ENCODE data around the gene RHOXF2B.
"Not testable (repeated sequence)": the region's sequence is repeated elsewhere in the genome, so short reads cannot be mapped to it uniquely, and the experiment has no call there.

Gene RHOXF2B

GRCh38 chrX:120077590-120077989 is at the start of gene RHOXF2B:
Gene RHOXF2B (minus strand): TSS chrX:120077690. CDS start chrX:120077552, 138 bp downstream.
- DNase-seq (ENCODE audit: low read depth in 3 of 3) = not testable (repeated sequence)

DNA sequence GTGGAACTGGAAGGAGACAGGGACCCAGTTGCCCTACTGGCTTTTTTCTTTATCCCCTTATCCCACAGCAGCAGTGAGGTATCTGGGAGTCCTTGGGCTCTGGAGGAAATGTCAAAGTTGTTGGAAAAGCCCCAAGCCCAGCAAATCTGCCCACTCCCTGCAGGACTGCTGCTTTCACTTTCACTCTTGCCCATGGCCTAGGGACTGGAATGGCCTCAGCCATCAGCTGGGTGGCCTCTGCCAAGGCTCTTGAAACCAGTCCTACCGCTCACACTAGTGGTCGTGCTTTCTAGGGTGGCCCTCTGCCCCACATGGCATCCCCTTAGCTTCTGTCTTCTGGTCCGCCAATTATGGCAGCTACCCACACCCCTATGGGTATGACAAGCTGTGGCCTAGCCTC is 48.0 kb upstream of the RHOXF2B start:
- no peak for DNase-seq (ENCODE audit: low read depth in 3 of 3)

- no peak for DNase-seq (ENCODE audit: low read depth in 3 of 3)
These were observed 42.7 kb upstream of the RHOXF2B start for GRCh38 chrX:120120223-120120622.

DNA sequence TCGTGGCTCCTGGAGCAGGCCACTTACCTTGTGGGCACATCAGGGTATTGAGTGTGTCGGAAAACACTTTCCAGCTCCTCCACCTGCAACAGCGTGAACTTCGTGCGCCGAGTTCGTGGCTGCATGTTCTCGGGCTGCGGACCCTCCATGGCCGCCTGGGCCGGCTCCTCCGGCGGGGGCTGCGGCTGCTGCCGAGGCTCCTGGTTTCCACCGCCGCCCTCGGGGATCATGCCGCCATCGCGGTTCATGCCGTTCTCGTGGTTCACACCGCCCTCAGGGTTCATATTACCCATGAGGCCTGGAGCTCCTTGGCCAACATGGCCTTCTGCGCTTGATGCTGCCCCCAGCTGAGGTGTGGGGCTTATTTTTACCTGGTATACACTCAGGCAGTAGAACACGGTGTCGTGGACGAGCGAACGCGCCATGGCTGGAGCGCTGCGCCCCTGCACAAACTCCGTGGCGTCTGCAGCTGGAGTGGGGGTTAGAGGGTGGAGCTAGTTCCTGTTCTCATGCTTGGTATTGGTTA is 38.0 kb upstream of the RHOXF2B start, which contains the start of gene RHOXF1:
TSS of gene RHOXF1 (minus strand) at position 476 of the 526 bp plus-strand sequence. CDS start at position 425, 51 bp downstream.
- no peak for DNase-seq (ENCODE audit: low read depth in 3 of 3)

DNA sequence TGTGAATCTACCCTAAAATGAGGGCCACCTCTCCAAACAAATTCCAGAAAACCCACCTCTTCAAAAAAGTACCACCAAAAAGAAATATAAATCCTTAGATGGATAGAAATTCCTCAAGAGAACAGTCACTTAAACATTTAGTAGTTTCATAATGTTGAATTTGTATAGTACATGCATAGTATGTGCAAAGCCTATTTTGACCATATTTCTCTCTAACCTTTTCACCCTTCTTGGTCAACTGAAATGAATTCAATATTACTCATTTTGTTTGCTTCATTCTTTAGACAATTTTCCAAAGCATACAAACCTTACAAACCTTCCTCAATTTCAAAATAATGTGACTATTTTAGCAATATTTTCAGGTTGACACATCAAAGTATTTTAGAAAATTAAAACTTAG is 34.1 kb upstream of the RHOXF2B start:
- no peak for DNase-seq (ENCODE audit: low read depth in 3 of 3)

DNA sequence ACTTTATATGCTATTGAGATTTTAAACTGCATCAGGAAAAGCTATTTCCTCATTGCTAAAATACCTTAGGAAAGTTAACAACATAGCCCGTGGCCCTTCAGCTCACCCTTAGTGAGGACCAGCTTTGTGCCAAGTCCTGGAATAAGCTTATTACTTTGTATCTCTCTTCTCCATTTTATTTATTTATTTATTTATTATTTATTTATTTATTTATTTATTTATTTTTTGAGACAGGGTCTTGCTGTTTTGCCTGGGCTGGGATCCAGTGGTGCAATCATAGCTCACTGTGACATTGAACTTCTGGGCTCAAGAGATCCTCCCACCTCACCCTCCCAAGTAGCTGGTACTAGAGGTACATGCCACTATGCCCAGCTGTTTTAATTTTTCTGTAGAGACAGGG is 31.9 kb upstream of the RHOXF2B start:
- no peak for DNase-seq (ENCODE audit: low read depth in 3 of 3)

- DNase-seq (ENCODE audit: low read depth in 3 of 3) = not testable (repeated sequence)
These were observed 27.2 kb upstream of the RHOXF2B start for GRCh38 chrX:120104707-120105106.

DNA sequence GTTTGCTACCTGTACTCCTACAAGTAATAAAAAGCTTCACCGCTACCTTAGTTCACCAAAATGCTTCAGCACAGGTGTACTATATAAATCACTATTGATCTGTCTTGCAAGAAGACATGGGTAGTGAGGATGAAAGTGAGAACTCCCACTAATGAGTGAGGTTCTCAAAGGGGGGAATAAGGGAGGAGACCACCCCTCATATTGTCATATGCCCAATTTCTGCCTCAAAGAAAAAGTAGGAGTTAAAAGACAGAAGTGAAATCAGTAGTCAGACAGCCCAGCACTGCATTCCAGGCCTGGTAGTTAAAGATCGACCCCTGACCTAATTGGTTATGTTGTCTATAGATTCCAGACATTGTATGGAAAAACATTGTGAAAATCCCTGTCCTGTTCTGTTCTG is 23.6 kb upstream of the RHOXF2B start:
- not testable (repeated sequence) for DNase-seq (ENCODE audit: low read depth in 3 of 3)

DNA sequence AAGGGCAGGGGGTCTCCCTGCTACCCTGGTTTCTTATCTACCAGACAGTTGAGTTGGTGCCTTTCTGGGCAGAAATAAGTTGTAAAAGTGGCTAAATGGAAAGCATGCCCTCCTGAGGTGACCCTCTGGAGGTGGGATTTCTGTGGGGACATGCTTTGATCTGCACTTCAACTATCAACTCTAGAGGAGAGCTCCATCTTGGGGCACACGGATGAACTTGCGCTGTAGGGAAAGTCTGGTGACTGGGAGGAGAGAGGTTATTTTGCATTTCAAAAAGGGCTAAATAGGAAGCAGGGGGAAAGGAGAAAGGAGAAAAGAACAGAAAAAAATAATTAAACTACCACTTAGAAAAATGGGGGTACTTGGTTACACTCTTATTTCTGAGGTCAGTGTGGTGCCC is 12.7 kb upstream of the RHOXF2B start:
- DNase-seq (ENCODE audit: low read depth in 3 of 3) = no peak

- no peak for DNase-seq (ENCODE audit: low read depth in 3 of 3)
These were observed 10.0 kb upstream of the RHOXF2B start for GRCh38 chrX:120087289-120088017.

DNA sequence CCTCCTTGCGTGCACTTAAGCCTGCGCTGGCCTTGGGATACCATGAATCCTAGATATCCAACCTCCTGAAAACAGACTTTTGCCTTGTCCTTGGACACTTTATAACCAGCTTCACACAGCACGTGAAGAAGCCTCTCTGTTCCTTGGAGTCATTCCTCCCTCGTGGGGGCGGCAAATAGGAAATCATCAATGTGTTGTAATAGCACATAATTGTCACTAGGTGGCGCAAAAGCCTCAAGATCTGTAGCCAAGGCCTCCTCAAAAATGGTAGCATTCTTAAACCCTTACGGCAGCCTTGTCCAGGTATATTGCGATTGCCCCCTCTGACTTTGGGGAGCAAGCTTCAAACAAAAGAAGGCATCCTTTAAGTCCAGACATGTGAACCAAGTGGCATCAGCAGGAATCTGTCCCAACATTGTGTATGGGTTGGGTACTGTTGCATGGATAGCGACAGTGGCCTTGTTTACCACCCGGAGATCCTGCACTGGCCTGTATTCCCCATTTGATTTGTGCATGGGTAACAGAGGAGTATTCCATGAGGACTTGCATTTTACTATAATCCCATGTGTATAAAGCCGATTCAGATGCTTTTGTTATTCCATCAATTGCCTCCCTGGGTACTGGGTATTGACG is 8.2 kb upstream of the RHOXF2B start:
- DNase-seq (ENCODE audit: low read depth in 3 of 3) = not testable (repeated sequence)

DNA sequence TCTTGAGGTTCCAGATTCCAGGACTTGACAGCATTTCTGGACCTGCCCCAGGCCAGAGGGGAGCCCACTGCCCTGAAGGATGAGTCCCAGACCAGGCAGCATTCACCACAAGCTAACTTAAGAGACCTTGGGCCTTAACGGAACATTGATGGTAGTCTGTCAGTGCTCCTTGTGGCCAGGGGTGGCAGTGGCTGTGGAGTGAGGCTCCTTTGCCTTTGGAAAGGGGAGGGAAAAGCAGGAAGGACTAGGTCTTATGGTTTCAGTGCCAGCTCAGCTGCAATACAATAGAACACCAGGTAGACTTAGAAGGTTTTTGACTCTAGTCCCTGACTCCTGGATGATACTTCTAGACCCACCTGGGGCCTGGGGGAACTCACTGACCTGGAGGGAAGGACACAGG is 11.3 kb downstream of the RHOXF2B start:
- DNase-seq (ENCODE audit: low read depth in 3 of 3) = not testable (repeated sequence)

GRCh38 chrX:120042712-120043111 is 34.8 kb downstream of the RHOXF2B start:
- not testable (repeated sequence) for DNase-seq (ENCODE audit: low read depth in 3 of 3)

- DNase-seq (ENCODE audit: low read depth in 3 of 3) = not testable (repeated sequence)
These were observed 35.2 kb downstream of the RHOXF2B start for GRCh38 chrX:120042247-120042646.

DNA sequence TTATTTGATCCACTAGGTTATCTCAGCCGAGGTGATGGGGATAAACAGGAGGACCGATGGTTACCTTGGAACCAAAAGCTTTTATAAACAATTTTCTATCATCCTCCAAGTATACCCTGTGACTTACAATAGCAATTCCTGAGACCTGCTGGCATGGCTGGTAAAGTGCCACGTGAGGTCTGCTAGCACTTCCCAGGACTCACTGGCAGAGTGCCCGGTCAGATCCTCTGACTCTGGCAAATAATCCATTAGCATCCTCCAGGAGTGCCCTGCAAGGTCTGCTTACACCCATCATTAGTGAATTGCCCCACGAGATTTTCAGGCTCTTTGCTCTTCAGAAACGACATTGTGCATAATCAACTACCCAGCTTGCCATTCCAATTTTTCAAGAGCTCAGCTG is 37.3 kb downstream of the RHOXF2B start:
- DNase-seq (ENCODE audit: low read depth in 3 of 3) = not testable (repeated sequence)

- DNase-seq (ENCODE audit: low read depth in 3 of 3) = not testable (repeated sequence)
These were observed 38.3 kb downstream of the RHOXF2B start for GRCh38 chrX:120039087-120039733.

DNA sequence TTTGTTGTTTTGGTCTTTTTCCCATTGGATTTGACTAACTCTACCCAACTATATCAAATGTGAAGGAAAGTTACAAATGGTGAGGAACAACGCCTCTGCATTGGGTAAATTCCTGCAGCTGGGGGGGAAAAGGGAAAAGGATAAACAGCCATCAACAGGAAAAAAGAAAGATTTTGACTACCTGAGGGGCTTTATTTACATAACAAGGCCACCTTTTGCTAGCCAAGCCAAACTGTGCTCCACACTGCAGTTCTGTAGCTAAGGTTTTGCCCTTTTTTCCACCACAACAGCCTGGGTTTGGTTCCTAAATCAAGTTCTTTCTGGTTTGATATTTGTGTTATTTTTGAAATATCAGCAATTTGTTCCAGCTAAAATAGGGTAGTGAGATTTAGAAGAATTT is 40.8 kb downstream of the RHOXF2B start:
- no peak for DNase-seq (ENCODE audit: low read depth in 3 of 3)

DNA sequence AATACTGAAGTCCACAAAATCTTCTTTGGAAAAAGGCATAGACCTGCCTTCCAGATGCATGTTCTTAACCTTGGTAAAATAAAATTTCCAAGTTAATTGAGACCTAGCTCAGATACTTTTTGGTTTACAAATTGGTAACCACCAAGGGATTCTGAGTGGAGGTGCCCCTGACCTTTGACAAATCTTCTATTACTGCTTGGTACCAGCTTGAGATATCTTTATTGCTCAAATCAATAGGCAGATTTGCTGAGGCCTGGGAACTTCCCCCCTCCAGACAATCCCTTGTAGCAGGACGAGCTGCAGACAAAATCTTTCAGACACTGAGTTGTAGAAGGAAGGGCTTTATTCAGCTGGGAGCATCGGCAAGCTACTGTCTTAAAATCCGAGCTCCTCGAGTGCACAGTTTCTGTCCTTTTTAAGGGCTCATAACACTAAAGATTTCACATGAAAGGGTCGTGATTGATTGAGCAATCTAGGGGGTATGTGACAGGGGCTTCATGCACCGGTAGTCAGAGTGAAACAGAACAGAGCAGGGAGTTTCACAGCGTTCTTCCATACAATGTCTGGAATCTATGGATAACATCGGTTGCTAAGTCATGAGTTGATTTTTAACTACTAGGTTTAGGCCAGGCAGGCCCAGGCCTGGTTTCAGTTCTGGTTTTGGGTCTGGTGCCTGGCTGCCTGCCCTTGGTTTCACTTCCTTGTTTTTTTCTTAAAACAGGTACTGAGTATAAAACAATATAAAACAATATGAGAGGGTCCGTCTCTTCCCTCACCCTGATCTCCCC is 41.8 kb downstream of the RHOXF2B start:
- not testable (repeated sequence) for DNase-seq (ENCODE audit: low read depth in 3 of 3)

DNA sequence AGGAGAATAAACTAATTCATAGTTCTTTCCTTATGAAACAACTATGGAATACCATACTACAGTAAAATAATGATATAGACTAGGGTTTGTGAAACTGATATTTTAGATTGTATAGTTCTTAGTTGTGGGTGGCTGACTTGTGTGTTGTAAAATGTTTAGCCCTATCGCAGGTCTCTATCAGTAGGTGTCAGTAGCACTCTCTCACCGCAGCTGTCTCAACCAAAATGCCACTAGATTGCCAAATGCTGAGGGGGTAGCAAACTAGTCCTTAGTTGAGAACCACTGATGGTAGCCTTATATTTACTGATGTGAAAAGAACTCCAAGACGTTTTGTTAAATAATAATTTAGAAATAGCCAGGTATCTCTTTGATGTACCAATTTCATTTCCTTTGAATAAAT is 48.1 kb downstream of the RHOXF2B start:
- no peak for DNase-seq (ENCODE audit: low read depth in 3 of 3)

DNA sequence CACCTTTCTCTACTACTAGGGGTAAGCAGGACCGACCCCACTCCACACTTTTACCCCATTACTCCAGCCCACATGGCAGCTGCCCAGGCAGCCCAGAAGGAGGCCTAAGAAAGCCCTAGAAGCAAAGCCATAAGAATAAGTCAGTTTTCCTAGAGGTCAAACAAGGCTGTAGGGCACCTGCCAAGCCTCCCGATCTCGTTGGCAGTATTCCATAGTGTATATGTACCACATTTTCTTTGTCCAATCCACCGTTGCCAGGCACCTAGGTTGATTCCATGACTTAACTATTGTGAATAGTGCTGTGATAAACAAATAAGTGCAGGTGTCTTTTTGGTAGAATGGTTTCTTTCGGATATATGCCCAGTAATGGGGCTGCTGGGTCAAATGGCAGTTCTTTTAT is 54.2 kb downstream of the RHOXF2B start:
- DNase-seq (ENCODE audit: low read depth in 3 of 3) = no peak

GRCh38 chrX:120022763-120023162 is 54.7 kb downstream of the RHOXF2B start:
- DNase-seq (ENCODE audit: low read depth in 3 of 3) = no peak
